ENCODE data around the gene NUP210. TPM values are rescaled to one million over a fixed set of nuclear protein-coding genes. Genes with fewer than 3 reads are reported as not detected.
A peak's percentile ranks its signal among the peaks of the same experiment; 100 is the strongest.

NUP210 gene
- total RNA-seq, 1 experiment from 2014 or later, result 8.4 TPM

GRCh38 chr3:13358051-13358450 lies 62.1 kb downstream of the NUP210 start:
- TF ChIP-seq CTCF (IDR thresholded peaks at IDR 0.05; ENCODE audit: unreplicated experiment), result no peak
- H3K27ac Mint-ChIP-seq (ENCODE audit: low read depth, unreplicated experiment), result no peak overlapping the region
- CTCF ChIA-PET, result interaction anchor here (0.5 to 0.6 kb wide), 2 partner anchors 105 to 186 kb away, joined by 3 read pairs; no protein-coding TSS in a partner anchor
- intact Hi-C loops (cut with micrococcal nuclease), result no loop called here
- H3K9me3 Mint-ChIP-seq (ENCODE audit: unreplicated experiment), result no peaks in the 10 kb centered on the region
- POLR2A ChIA-PET, result no interaction called here
- no peaks in the 10 kb centered on the region for H3K4me1 Mint-ChIP-seq (ENCODE audit: insufficient read depth, unreplicated experiment)
- BruUV-seq (replicated peaks), result no TSS peak
- peaks cover 6% of the 10 kb centered on the region for H3K36me3 Mint-ChIP-seq (ENCODE audit: insufficient read depth, unreplicated experiment)
- H3K27me3 Mint-ChIP-seq (ENCODE audit: insufficient read depth, unreplicated experiment), result no peaks in the 10 kb centered on the region
- no peak for DNase-seq (ENCODE audit: unreplicated experiment)
- no peak overlapping the region for H3K4me3 Mint-ChIP-seq (ENCODE audit: unreplicated experiment)

GRCh38 chr3:13357074-13357473 lies 63.0 kb downstream of the NUP210 start:
- DNase-seq (ENCODE audit: unreplicated experiment), result no peak
- ChIA-PET CTCF (interaction anchor here (0.6 kb wide), 1 partner anchor 679 kb away, joined by 3 read pairs; no protein-coding TSS in a partner anchor), POLR2A (no interaction called here)
- intact Hi-C loops (cut with micrococcal nuclease), result no loop called here
- no peak for TF ChIP-seq CTCF (IDR thresholded peaks at IDR 0.05; ENCODE audit: unreplicated experiment)
- BruUV-seq (replicated peaks), result no TSS peak
- H3K27me3 Mint-ChIP-seq (ENCODE audit: insufficient read depth, unreplicated experiment), result no peaks in the 10 kb centered on the region
- H3K4me1 Mint-ChIP-seq (ENCODE audit: insufficient read depth, unreplicated experiment), result no peaks in the 10 kb centered on the region
- no peak overlapping the region for H3K4me3 Mint-ChIP-seq (ENCODE audit: unreplicated experiment)
- H3K36me3 Mint-ChIP-seq (ENCODE audit: insufficient read depth, unreplicated experiment), result peaks cover 6% of the 10 kb centered on the region
- H3K9me3 Mint-ChIP-seq (ENCODE audit: unreplicated experiment), result no peaks in the 10 kb centered on the region
- H3K27ac Mint-ChIP-seq (ENCODE audit: low read depth, unreplicated experiment), result no peak overlapping the region

- Mint-ChIP-seq H3K9me3 (ENCODE audit: unreplicated experiment) (no peaks in the 10 kb centered on the region), H3K4me3 (ENCODE audit: unreplicated experiment) (no peak overlapping the region), H3K36me3 (ENCODE audit: insufficient read depth, unreplicated experiment) (peaks cover 6% of the 10 kb centered on the region), H3K27ac (ENCODE audit: low read depth, unreplicated experiment) (no peak overlapping the region), H3K27me3 (ENCODE audit: insufficient read depth, unreplicated experiment) (no peaks in the 10 kb centered on the region), H3K4me1 (ENCODE audit: insufficient read depth, unreplicated experiment) (no peaks in the 10 kb centered on the region)
- CTCF ChIA-PET, result interaction anchor here (0.6 to 1.3 kb wide), 4 partner anchors 11 to 1568 kb away, joined by 3 read pairs; no protein-coding TSS in a partner anchor
- POLR2A ChIA-PET, result no interaction called here
- no TSS peak for BruUV-seq (replicated peaks)
- TF ChIP-seq CTCF (IDR thresholded peaks at IDR 0.05; ENCODE audit: unreplicated experiment), result no peak
- intact Hi-C loops (cut with micrococcal nuclease), result no loop called here
- peak; percentile 11 for DNase-seq (ENCODE audit: unreplicated experiment)
These were observed 66.1 kb downstream of the NUP210 start for GRCh38 chr3:13353936-13354542.

GRCh38 chr3:13353506-13353905 lies 66.6 kb downstream of the NUP210 start:
- H3K27ac Mint-ChIP-seq (ENCODE audit: low read depth, unreplicated experiment), result no peak overlapping the region
- H3K36me3 Mint-ChIP-seq (ENCODE audit: insufficient read depth, unreplicated experiment), result peaks cover 6% of the 10 kb centered on the region
- no peaks in the 10 kb centered on the region for H3K9me3 Mint-ChIP-seq (ENCODE audit: unreplicated experiment)
- H3K4me1 Mint-ChIP-seq (ENCODE audit: insufficient read depth, unreplicated experiment), result no peaks in the 10 kb centered on the region
- no peaks in the 10 kb centered on the region for H3K27me3 Mint-ChIP-seq (ENCODE audit: insufficient read depth, unreplicated experiment)
- CTCF ChIA-PET, result interaction anchor here (0.6 to 1.3 kb wide), 4 partner anchors 11 to 1569 kb away, joined by 3 read pairs; no protein-coding TSS in a partner anchor
- H3K4me3 Mint-ChIP-seq (ENCODE audit: unreplicated experiment), result no peak overlapping the region
- no TSS peak for BruUV-seq (replicated peaks)
- TF ChIP-seq CTCF (IDR thresholded peaks at IDR 0.05; ENCODE audit: unreplicated experiment), result no peak
- POLR2A ChIA-PET, result no interaction called here
- intact Hi-C loops (cut with micrococcal nuclease), result no loop called here
- DNase-seq (ENCODE audit: unreplicated experiment), result no peak

Measured in MCF 10A (cell line).